Cardiac muscle cell (in vitro differentiated cells and primary cell): Measurements from ENCODE around the gene TSPAN4. TPM values are rescaled to one million over a fixed set of nuclear protein-coding genes. Genes with fewer than 3 reads are reported as not detected.

Experiments
- DNase-seq, 2 donors: peaks; one replicate each; pipeline versions ENCODE4 v3.0.0 to v3.0.0-alpha.2; 2010 to 2017; ENCODE audit warnings: low read depth in 1 of 2, low spot score in 1 of 2
- H3K27ac ChIP-seq: fragments of 200-600 bp; sonication (generic); 2 replicates; pipeline ENCODE4 v1.5.1; 2016
- H3K27me3 ChIP-seq: fragments of 200-600 bp; sonication (generic); 2 replicates; pipeline ENCODE4 v1.6.0; 2016; ENCODE audit warnings: control low read depth
- H3K36me3 ChIP-seq: fragments of 200-600 bp; sonication (generic); 2 replicates; pipeline ENCODE4 v1.5.1; 2016; ENCODE audit warnings: control low read depth
- H3K4me1 ChIP-seq: fragments of 200-600 bp; sonication (generic); 2 replicates; pipeline ENCODE4 v1.8.1; 2017; ENCODE audit warnings: low read depth, mild to moderate bottlenecking, mixed run types
- H3K4me3 ChIP-seq: fragments of 200-600 bp; sonication (generic); 2 replicates; pipeline ENCODE4 v1.5.1; 2016; ENCODE audit warnings: mild to moderate bottlenecking
- H3K9me3 ChIP-seq: fragments of 200-600 bp; sonication (generic); 2 replicates; pipeline ENCODE4 v1.5.1; 2017; ENCODE audit warnings: low read depth, mild to moderate bottlenecking, control low read depth
- CTCF ChIP-seq: IDR thresholded peaks from 2 replicates; pipeline ENCODE4 v1.5.1; 2012; ENCODE audit warnings: low read depth, mild to moderate bottlenecking, low read length
- polyA plus RNA-seq: library from polyadenylated mRNA; unstranded; fragments of >200 nt; fragmentation: Nextera tagmentation; extraction: Ambion mirVana; gene quantifications from 2 replicates; pipeline ENCODE4 v1.2.1, GENCODE V29; 2016
- total RNA-seq: library from RNA; depleted of rRNA; stranded (reverse); fragments of >200 nt; gene quantifications from 2 replicates; pipeline ENCODE4 v1.2.3, GENCODE V29; 2016

TSPAN4 gene
- total and polyA plus RNA-seq, 2 experiments from 2014 or later = 85.3 to 125 TPM

GRCh38 chr11:914204-914603 is 71.6 kb downstream of the TSPAN4 start:
- no peak for DNase-seq
- Histone ChIP-seq H3K9me3 (no peaks in the 10 kb centered on the region), H3K4me1 (peaks cover 10% of the 10 kb centered on the region), H3K36me3 (no peaks in the 10 kb centered on the region), H3K27ac (no peak overlapping the region), H3K27me3 (no peaks in the 10 kb centered on the region), H3K4me3 (no peak overlapping the region)
- no peak for TF ChIP-seq CTCF

- no peaks in the 10 kb centered on the region for H3K27me3 ChIP-seq
- no peak overlapping the region for H3K27ac ChIP-seq
- H3K36me3 ChIP-seq = no peaks in the 10 kb centered on the region
- TF ChIP-seq CTCF = no peak
- H3K4me3 ChIP-seq = no peak overlapping the region
- DNase-seq = no peak
- H3K4me1 ChIP-seq = peaks cover 6% of the 10 kb centered on the region
- H3K9me3 ChIP-seq = no peaks in the 10 kb centered on the region
These were observed 72.3 kb downstream of the TSPAN4 start for GRCh38 chr11:914747-915501.

Other genes starting within 250 kb of the TSPAN4 start
- gene IRF7, start 226.9 kb upstream of the TSPAN4 start, total RNA-seq = 17.7 and 24.7 TPM in 2 replicates
- gene IRF7, start 226.9 kb upstream of the TSPAN4 start, polyA plus RNA-seq = 13.0 and 17.0 TPM in 2 replicates
- 0.18 TPM in 1 of 2 replicates, not detected in the other for gene CDHR5, start 217.9 kb upstream of the TSPAN4 start, total RNA-seq
- gene CDHR5, start 217.9 kb upstream of the TSPAN4 start, polyA plus RNA-seq = 0.27 and 0.60 TPM in 2 replicates
- gene SCT, start 215.7 kb upstream of the TSPAN4 start, total RNA-seq = 4.3 and 4.4 TPM in 2 replicates
- gene SCT, start 215.7 kb upstream of the TSPAN4 start, polyA plus RNA-seq = 8.9 and 18.8 TPM in 2 replicates
- 0.60 and 1.2 TPM in 2 replicates for gene DRD4, start 205.6 kb upstream of the TSPAN4 start, total RNA-seq
- gene DRD4, start 205.6 kb upstream of the TSPAN4 start, polyA plus RNA-seq = 0.75 and 2.2 TPM in 2 replicates
- gene DEAF1, start 147.6 kb upstream of the TSPAN4 start, total RNA-seq = 80.0 and 90.0 TPM in 2 replicates
- gene DEAF1, start 147.6 kb upstream of the TSPAN4 start, polyA plus RNA-seq = 88.6 and 124 TPM in 2 replicates
- gene TMEM80, start 147.0 kb upstream of the TSPAN4 start, total RNA-seq = 53.4 and 70.5 TPM in 2 replicates
- 72.3 and 93.5 TPM in 2 replicates for gene TMEM80, start 147.0 kb upstream of the TSPAN4 start, polyA plus RNA-seq
- gene EPS8L2, start 136.6 kb upstream of the TSPAN4 start, total RNA-seq = 18.9 and 22.6 TPM in 2 replicates
- gene EPS8L2, start 136.6 kb upstream of the TSPAN4 start, polyA plus RNA-seq = 25.7 and 27.4 TPM in 2 replicates
- gene TALDO1, start 95.4 kb upstream of the TSPAN4 start, total RNA-seq = 144 and 158 TPM in 2 replicates
- gene TALDO1, start 95.4 kb upstream of the TSPAN4 start, polyA plus RNA-seq = 163 and 174 TPM in 2 replicates
- 62.2 and 64.1 TPM in 2 replicates for gene GATD1, start 65.4 kb upstream of the TSPAN4 start, total RNA-seq
- gene GATD1, start 65.4 kb upstream of the TSPAN4 start, polyA plus RNA-seq = 27.9 and 60.4 TPM in 2 replicates
- 1.6 and 7.6 TPM in 2 replicates for gene CEND1, start 52.8 kb upstream of the TSPAN4 start, total RNA-seq
- gene CEND1, start 52.8 kb upstream of the TSPAN4 start, polyA plus RNA-seq = 1.7 and 8.2 TPM in 2 replicates
- 17.6 and 34.7 TPM in 2 replicates for gene SLC25A22, start 44.6 kb upstream of the TSPAN4 start, total RNA-seq
- gene SLC25A22, start 44.6 kb upstream of the TSPAN4 start, polyA plus RNA-seq = 18.9 and 21.2 TPM in 2 replicates
- gene PIDD1, start 37.6 kb upstream of the TSPAN4 start, total RNA-seq = 24.0 and 36.8 TPM in 2 replicates
- gene PIDD1, start 37.6 kb upstream of the TSPAN4 start, polyA plus RNA-seq = 33.4 and 40.2 TPM in 2 replicates
- gene RPLP2, start 32.9 kb upstream of the TSPAN4 start, total RNA-seq = 523 and 1,109 TPM in 2 replicates
- 496 and 502 TPM in 2 replicates for gene RPLP2, start 32.9 kb upstream of the TSPAN4 start, polyA plus RNA-seq
- gene PNPLA2, start 23.9 kb upstream of the TSPAN4 start, total RNA-seq = 59.9 and 99.9 TPM in 2 replicates
- gene PNPLA2, start 23.9 kb upstream of the TSPAN4 start, polyA plus RNA-seq = 81.6 and 91.1 TPM in 2 replicates
- gene CRACR2B, start 14.9 kb upstream of the TSPAN4 start, total RNA-seq = 43.9 and 91.0 TPM in 2 replicates
- 84.5 and 113 TPM in 2 replicates for gene CRACR2B, start 14.9 kb upstream of the TSPAN4 start, polyA plus RNA-seq
- gene CD151, start 9.9 kb upstream of the TSPAN4 start, total RNA-seq = 146 and 177 TPM in 2 replicates
- gene CD151, start 9.9 kb upstream of the TSPAN4 start, polyA plus RNA-seq = 210 and 290 TPM in 2 replicates
- gene POLR2L, start 323 bp upstream of the TSPAN4 start, total RNA-seq = 67.3 and 152 TPM in 2 replicates
- gene POLR2L, start 323 bp upstream of the TSPAN4 start, polyA plus RNA-seq = 317 and 482 TPM in 2 replicates
- gene CHID1, start 68.0 kb downstream of the TSPAN4 start, total RNA-seq = 58.1 and 67.7 TPM in 2 replicates
- 145 and 187 TPM in 2 replicates for gene CHID1, start 68.0 kb downstream of the TSPAN4 start, polyA plus RNA-seq
- gene AP2A2, start 83.0 kb downstream of the TSPAN4 start, total RNA-seq = 54.7 and 77.6 TPM in 2 replicates
- 47.6 and 67.6 TPM in 2 replicates for gene AP2A2, start 83.0 kb downstream of the TSPAN4 start, polyA plus RNA-seq
- not detected in 2 replicates for gene MUC6, start 193.9 kb downstream of the TSPAN4 start, total RNA-seq
- not detected in 2 replicates for gene MUC6, start 193.9 kb downstream of the TSPAN4 start, polyA plus RNA-seq
- gene MUC2, start 232.0 kb downstream of the TSPAN4 start, total RNA-seq = 0.03 TPM in 1 of 2 replicates, not detected in the other
- gene MUC2, start 232.0 kb downstream of the TSPAN4 start, polyA plus RNA-seq = not detected in 2 replicates